Activated effector memory CD4-positive, alpha-beta T cell treated with Interleukin-2 at 50 U/mL for 16 hours (primary cell): ENCODE results near the gene DUS1L.

Experiments
- DNase-seq: peaks from one replicate; pipeline ENCODE4 v3.0.0-alpha.2; 2020

Gene DUS1L

DNA sequence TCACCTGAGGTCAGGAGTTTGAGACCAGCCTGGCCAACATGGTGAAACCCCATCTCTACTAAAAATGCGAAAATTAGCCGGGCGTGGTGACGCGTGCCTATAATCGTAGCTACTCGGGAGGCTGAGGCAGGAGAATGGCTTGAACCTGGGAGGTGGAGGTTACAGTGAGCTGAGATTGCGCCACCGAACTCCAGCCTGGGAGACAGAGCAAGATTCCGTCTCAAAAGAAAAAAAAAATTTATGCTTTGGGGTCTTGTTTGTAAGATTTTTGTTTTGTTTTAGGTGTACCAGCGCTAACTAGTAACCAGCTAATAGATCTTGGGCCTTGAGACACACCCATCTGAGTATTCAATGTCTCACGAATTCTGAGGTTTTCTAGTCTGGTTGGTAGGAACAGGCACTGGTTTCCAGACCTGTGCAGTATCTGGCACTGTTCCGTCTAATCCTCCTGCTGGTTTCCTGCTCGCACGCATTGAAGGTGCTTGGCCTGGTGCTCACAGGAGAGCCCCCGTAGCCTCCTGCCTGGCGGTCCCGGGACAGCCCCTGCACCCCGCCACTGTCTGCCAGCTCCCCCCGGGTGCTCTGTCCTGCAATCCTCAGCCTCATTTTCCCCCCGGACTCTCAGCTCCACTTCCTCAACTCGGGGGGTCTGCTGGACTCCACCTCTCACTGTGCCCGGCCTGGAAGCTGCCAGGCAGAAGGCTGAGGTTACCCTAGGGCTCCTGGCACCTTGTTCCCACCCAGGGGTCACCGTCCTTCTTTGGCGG, 10.6 kb upstream of the DUS1L start:
- DNase-seq: no peak

DNA sequence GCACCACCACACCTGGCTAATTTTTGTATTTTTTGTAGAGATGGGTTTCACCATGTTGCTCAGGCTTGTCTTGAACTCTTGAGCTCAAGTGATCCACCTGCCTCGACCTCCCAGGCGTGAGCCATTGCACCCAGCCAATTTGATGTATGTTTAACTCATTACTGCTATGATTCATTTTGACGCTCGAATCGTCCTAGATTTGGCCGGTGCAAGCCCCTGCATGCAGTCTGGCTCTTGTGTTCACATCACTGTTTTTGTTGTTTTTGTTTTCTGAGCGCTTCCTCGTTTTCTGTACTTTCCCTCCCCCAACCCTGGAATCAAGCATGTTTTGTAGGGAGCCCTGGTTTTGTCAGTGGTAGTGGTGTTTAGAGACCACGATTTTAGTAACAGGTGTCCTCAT, 7.8 kb upstream of the DUS1L start:
- no peak for DNase-seq

DNA sequence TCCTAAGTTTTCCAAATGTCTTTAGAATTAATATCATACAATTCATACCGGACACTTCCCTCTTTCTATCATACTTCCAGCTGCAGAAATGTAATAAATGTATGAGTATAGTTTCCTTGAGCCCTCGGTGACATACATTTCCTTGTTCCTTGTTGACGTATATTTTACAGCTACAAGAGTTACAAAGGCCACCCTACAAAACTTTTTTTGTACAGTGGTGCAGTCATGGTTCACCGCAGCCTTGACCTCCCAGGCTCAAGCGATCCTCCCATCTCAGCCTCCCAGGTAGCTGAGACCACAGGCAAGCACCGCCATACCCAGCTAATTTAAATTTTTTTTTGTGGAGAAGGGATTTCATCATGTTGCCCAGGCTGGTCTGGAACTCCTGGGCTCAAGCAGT, 7.2 kb upstream of the DUS1L start:
- DNase-seq: no peak

DNA sequence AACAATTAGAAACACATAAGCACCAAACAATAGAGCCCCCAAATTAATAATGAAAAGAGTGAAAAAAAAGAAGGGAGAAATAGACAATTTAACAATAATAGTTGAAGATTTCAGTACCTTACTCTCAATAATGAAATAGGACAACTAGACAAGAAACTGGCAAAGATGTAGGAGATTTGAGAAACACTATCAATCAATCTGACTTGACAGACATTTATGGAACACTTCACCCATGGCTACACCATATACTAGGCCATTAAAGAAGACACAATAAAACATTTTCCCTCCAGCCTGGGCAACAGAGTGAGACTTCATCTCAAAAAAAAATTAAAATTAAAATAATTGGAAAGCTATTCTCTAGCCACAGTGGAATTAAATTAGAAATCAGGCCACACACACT, 5.0 kb upstream of the DUS1L start:
- no peak for DNase-seq

DNA sequence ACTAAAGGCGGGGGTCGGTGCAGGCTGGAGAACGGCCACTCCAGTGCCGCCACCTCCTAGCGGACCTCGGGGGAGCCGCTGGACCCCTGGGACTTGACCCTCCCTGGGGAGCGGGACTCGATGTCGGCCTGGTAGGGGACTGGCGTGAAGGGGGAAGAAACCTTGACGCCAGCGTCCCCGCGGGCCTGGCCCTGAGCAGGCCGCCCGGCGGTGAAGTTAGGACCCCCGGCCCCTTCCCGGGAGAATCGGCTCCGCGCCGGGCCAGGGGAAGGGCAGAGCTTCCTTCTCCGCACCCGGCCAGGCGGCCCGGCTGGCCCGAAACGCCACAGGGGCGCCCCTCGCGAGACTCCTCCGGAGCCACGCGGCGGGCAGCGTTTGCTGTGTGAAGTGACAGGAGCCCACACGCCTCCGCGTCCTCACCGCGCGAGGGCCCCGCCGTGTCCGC, 389 bp downstream of the DUS1L start:
- no peak for DNase-seq

DNA sequence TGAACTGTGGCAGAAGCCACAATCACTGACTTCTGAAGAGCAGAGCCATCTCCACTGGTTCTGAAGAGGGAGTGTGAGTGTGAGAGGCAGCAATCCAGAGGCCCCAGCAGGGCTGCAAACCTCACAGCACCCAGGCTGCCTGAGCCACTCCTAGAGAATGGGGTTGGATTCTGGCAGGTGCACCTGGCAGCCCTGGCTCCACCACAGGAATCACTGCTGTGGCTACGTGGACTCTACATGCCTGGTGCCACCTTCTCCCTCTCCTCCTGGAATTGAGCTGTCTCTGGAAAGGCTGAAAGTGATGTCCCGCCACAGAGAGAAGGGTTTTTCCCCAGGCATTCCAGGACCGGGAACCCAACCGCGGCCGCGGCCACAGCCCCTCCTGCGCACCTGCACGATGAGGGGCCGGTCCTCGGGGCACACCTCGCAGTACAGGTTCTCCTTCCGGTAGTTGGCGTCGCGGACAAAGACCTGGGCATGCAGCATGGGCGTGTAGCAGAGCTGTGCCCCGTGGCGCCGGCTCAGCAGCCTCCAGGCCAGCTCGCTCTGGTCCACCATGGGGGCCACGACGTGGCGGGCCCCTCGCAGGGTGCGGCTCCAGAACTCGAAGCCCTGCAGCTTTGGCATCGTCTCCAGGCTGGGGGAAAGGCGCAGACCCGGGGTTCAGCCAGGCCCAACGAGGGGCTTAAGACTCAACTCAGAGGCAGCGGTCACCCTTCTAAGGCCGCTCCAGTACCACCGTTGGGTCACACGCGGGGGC, 991 bp downstream of the DUS1L start:
- DNase-seq: no peak

DNA sequence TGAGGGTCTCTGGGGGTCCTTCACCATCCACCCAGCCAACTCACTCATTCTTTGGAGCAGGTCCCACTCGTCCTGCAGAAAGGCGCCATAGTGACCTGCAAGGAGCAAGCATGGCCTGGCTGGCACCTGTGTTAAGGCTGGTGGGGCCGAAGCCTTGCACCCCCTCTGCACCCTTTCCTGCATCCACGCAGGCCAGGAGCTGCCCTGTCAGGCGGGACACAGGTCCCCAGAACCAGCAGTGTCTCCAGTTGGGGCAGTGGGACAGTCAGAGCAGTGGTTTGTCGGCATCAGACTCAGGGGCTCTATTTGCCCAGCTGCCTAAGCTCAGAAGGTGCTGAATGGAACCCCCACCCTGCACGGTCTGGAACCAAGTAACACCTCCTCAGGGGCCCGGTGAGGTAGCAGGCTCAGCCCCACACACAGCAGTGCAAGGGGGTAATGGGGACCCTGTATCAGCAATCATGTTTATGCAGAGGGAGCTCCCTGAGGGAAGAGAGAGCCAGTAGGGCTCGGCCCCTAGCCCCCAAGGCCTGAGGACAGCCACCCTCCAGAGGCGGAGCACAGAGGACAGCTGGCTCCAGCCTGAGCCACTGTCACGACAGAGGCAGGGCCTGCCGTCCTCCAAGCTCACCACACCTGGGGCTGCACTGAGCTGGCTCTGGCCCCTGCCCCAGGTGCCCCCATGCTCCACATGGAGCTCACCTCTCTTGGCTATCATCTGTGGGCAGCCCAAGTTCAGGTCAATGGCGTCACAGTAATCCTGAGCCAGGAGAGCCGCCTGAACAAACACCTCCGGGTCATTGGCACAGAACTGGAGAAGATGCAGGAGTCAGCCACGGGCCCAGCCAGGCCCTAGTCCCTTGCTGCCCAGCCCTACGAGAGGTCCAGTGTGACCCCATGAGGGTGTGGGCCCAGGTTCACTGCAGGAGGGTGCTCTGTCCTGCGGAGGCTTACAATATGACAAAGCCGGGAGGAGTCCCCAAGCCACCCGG, 1.9 kb downstream of the DUS1L start:
- DNase-seq: no peak

DNA sequence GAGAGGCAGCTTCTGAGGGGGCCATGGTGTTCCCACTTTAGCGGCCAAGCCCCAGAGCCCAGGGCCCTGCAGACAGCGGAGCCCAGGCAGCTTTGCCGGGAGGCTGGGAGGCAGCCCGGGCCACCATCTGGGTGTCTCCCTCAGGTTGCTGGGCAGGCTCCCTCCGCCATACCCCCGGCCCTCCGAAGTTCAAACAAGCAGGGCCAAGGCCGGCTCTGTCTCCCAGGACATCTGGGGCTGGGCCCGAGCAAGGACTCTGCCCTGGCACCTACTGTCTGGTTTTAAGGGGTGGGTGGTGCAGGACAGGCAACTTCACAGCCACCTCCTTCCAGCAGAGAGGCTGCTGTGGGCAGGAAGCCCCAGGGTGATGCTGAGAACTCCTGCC, 2.6 kb downstream of the DUS1L start:
- DNase-seq: no peak

DNA sequence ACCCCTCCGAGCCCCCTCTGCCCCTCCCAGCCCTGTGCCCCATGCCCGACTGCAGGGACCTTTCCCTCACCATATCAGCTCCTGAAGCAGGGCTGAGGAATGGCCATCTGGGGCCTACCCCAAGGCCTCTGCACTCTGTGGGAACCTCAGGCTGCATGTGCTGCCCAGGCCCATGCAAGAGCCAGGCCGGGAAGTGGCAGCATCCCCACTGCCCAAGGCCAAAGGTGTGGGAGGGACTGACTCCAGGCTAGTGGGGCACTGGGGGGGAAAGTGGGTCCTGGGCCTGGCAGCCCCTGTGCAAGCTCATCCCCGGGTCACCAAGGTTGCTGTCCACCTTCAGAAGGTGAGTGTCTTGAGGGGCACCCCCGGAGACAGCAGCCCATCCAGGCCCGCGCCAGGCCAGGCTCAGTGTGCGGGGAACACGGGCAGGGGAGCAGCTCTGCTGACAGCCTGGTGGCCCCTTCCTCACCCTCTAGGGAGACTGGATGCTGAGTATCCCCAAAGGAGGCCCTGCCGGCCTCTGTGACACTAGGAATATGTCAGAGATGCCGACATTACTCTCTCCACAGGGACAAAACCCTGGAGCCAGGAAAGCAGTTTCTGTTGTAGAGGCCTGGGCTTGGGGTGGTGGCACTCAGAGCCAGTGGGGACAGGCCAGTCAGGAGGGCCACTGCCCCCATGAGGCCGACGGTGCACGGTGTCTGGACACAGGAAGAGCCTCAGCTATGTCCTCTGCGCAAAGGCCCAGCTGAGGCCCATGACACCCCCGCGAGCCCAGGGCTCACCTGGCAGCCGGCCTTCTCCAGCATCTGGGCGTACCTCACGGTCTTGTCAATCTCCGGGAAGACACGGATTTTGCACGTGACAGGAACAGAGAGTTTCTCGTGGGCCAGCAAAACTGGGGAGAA, 3.3 kb downstream of the DUS1L start:
- DNase-seq: no peak

DNA sequence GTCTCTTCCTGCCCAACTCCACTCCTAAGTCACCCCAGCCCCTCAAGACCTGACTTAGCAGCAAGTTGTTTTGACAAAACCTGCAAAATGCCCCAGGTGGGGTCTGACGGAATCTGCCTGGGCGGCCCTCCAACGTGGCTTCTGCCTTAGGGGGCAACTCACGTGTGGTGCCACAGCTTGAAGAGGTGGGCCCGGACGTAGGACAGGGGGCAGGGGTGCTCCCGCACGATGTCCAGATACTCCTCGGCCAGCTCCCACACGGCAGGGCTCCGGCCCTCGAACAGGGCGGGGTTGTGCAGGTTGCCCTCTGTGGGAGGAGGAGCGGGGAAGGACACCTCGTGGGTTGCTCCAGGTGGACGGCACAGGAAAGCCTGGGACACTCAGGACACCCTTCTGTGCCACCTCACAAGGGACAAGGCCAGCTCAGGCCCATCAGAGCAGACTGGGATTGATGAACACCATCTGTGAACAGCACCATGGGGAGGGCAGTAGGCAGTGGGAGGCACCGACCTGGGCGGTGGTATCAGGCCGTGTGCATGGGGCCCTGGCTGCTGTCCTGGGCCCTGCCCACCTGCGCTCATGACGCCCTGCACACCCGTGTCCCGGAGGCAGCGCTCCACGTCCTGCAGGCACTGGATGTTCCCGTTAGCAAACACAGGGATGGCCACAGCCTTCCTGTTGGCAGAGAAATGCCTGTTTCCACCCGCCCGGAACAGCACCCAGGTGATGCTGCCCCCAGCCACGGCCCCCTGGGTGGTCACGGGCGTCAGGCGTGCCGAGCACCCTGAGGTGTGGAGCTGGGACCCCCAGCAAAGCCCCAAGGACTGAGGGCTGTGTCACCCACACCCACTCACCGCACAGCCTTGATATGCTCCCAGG, 4.3 kb downstream of the DUS1L start:
- DNase-seq: no peak

DNA sequence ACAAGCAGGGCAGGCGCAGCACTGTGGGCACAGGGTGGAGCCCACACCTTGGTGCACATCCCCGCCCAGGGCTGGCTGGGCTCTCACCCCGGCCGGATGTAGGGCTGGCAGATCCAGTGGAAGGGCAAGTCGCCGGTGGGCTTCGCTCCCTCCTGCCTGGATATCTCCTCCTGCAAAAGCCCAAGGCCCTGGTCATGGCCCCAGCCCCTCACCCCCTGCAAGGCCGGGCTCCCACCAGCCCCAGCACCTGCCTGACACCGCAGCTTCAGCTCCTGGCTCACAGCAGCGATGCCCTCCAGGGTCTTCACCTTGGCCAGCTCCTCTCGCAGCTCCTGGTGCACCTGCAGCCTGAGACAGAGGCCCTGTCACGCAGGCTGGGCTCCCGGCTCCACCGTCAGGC, 5.0 kb downstream of the DUS1L start:
- no peak for DNase-seq

DNA sequence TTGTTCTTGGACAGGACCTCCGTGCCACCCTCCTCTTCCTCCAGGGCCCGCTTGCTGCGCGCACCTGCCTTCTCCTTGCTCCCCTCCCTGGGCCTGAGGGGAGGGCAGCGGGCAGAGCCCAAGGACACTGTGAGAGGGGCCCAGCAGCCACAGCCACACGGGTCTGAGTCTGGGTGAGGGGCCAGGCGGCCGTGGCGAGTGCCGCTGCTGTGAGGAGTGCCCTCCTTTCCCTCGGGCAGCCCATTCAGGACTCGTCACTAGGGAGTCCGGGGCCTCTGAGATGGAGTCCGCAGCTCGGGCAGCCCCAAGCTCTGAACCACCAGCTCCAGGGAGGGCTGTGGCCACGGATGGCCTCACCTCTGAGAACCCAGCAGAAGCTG, 5.6 kb downstream of the DUS1L start:
- no peak for DNase-seq

DNA sequence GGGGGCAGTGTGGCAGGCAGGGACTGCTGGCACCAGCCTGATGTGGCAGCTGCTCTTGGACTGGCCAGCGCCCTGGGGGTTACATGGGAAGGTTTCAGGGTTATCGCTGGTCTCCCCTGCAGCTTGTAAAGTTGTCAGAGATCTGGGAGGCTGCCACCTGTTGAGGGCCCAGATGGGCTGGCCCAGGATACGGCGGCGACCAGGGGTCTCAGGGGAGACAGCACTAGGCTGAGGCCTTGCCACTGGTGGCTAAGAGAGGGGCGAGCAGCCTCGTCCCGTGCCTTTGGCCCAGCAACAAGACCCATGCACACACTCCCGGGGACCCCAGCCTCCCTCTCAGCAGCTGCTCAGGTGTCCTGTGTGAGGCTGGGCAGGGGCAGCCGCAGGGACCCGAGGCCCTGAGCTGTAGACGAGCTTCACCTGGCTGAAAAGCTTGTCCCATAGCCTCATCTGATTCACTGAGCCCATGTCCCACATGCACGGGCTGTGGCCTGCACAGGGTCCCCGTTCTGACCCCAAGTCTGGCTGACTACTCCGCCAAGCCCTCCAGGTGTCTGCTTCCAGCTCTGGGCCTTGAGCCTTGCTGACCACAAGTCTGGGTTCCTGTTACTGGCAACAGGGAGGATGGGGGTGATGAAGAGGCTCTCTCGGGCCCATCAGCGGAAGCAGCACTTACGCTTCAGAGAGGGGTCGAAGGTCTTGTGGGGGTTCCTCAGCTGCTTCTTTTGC, 6.2 kb downstream of the DUS1L start:
- no peak for DNase-seq

DNA sequence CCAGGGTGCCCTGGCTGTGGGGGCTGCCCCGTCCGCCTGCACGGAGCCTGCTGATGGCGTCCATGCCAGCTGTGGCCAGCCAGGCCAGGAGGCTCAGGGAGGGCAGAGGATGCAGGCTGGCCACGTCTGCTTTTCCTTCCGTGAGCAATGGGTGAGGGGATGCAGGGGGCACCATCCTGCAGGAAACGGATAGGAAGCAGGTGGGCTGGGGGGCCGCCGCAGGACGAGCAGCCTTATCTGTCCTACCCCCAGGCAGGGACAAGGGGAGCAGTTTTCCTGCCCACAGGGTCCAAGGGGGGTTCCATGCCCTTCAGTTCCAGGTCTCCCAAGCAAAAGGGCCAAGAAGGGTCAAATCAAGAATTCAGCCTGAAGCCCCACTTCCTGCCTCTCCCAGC, 6.8 kb downstream of the DUS1L start:
- no peak for DNase-seq

DNA sequence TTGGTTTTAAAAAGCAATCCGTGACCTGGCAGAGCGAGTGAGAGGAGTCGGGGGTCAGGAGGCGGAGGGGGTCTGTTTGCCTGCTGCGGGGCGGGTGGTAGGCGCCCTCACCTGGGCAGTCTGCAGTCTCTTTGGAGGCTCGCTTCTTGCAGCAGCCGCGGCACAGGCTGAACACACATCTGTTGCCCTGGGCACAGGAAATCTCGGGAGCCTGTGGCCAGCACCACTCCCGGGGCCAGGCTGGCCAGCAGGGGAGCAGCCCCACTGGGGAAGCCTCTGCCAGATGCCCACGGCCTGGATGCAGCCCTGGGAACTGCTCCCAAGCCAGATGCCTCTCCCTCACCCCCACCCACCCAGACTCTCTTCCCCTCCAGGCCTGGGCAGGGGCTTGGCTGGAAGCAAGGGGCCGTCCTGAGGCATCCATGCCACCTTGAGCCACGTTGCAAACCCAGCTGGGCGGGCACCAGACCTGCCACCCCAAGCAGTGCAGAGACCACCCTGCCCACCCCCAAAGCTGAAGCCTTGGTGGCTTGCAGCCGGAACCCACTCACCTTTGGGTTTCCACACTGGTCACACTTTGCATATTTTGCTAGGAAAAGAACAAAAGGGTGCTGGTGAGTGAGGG, 7.3 kb downstream of the DUS1L start:
- no peak for DNase-seq

DNA sequence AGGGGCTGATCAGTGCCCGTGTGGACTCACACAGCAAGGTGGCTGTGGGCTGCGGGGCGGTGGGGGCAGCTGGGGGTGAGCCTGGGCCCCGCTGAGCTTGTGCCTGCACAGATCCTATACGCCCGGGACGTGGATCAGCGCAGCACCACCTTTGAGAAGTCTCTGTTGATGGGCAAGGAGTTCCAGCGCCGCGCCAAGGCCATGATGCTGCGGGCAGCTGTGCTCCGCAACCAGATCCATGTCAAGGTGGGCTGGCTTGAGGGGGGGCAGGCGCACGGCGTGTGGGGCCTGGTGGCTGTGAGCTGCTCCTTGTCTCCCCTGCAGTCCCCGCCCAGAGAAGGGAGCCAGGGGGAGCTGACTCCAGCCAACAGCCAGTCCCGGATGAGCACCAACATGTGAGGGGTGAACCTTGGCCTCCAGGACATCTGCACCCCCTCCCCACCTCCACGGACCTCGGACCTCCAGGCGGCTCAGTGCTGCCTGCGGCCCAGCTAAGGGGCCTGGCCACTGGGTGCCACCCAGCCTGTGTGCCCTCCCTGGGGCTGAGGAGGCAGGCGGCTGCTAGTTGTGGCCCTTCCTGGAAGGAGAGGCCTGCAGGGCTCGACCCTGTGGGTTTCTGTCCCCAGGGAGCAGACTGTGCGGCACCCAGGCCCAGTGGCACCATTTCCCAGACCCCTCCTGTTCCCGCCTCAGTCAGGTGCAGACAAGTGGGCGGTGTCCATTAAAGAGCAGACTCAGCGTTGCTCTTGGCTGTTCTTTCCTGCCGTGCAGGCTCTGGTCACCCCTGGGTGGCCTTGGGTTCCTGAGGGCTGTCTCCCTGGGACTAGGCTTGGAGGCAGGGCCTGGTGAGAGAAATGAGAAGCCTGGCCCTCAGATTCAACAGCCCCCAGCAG, 8.6 kb downstream of the DUS1L start:
- DNase-seq: no peak

DNA sequence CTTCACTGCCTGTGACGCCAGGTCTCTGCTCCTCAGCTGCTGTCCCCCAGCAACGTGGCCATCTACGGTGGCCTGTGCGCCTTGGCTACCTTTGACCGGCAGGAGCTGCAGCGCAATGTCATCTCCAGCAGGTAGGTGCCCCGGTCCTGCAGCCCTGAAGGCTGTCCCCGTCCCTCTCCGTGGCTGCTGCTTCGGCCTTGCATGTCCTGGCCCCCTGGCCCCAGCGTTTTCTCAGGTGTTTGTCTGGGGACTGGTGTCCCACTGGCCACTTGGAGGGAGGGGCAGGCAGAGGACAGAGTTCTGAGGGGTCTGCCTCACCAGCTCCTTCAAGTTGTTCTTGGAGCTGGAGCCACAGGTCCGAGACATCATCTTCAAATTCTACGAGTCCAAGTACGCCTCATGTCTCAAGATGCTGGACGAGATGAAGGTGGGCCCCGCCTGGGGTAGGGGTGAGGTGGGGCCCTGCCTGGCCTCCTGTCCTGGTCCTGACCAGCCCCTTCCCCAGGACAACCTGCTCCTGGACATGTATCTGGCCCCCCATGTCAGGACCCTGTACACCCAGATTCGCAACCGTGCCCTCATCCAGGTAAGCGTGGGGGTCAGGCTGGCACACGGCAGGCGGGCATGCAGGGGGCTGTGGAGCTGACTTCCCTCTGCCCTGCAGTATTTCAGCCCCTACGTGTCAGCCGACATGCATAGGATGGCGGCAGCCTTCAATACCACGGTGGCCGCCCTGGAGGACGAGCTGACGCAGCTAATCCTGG, 9.5 kb downstream of the DUS1L start:
- no peak for DNase-seq
